Tibial artery (tissue), 4 donors: ENCODE results near the gene NFATC3.

Experiments used
- DNase-seq, 2 donors: peaks; one replicate each; pipeline ENCODE4 v3.0.0-alpha.2; 2019
- H3K27ac ChIP-seq, 2 donors: fragments of 200-600 bp; sonication (generic) in 1 of 2; 1 replicate in 1 of 2; 2 replicates in 1 of 2; pipeline ENCODE4 v1.5.1; 2018 to 2019; ENCODE audit warnings: mild to moderate bottlenecking in 1 of 2
- H3K27me3 ChIP-seq, 2 donors: fragments of 200-600 bp; sonication (generic) in 1 of 2; one replicate each; pipeline versions ENCODE4 v1.5.1 to v1.6.0; 2016 to 2019
- H3K36me3 ChIP-seq, 3 donors: fragments of 200-600 bp; sonication (generic) in 2 of 3; one replicate each; pipeline ENCODE4 v1.5.1; 2016 to 2019; ENCODE audit warnings: mild to moderate bottlenecking in 2 of 3
- H3K4me1 ChIP-seq, 4 donors: fragments of 200-600 bp; sonication (generic) in 2 of 4; 1 replicate in 3 of 4; 2 replicates in 1 of 4; pipeline ENCODE4 v1.5.1; 2016 to 2019
- H3K4me3 ChIP-seq, 2 donors: fragments of 200-600 bp; sonication (generic) in 1 of 2; 1 replicate in 1 of 2; 2 replicates in 1 of 2; pipeline ENCODE4 v1.5.1; 2018 to 2019; ENCODE audit warnings: mild to moderate bottlenecking in 2 of 2
- H3K9me3 ChIP-seq, 3 donors: fragments of 200-600 bp; sonication (generic) in 1 of 3; one replicate each; pipeline ENCODE4 v1.5.1; 2016 to 2019
- CTCF ChIP-seq, 2 experiments: fragments of 200-600 bp in 1 of 2; fragments of 450-650 bp in 1 of 2; IDR thresholded peaks; one replicate each; pipeline ENCODE4 v1.5.1; 2017 to 2019; ENCODE audit warnings: antibody characterized with exemption in 2 of 2, mild to moderate bottlenecking in 1 of 2, moderate library complexity in 1 of 2
- intact Hi-C: fragments of 100-400 bp; cut with DNase I; formaldehyde crosslinking; loops from one replicate; pipeline ENCODE4 v1.15.0; 2023; ENCODE audit warnings: low total_unique reads

The NFATC3 gene

GRCh38 chr16:68206245-68206644, 121.1 kb downstream of the NFATC3 start:
- Histone ChIP-seq H3K9me3 (no peaks in the 10 kb centered on the region), H3K27ac (no peak overlapping the region), H3K27me3 (no peaks in the 10 kb centered on the region), H3K36me3 (no peaks in the 10 kb centered on the region), H3K4me3 (no peak overlapping the region), H3K4me1 (no peaks in the 10 kb centered on the region)
- no peak for DNase-seq
- intact Hi-C loops, result no loop called here
- no peak for TF ChIP-seq CTCF (IDR thresholded peaks at IDR 0.05)

GRCh38 chr16:68214726-68215125, 129.6 kb downstream of the NFATC3 start:
- Histone ChIP-seq H3K4me3 (no peak overlapping the region), H3K9me3 (no peaks in the 10 kb centered on the region), H3K4me1 (no peaks in the 10 kb centered on the region), H3K36me3 (peaks cover 0 to 11% (median 0%) of the 10 kb centered on the region in 3 donors), H3K27me3 (no peaks in the 10 kb centered on the region), H3K27ac (no peak overlapping the region)
- no peak for DNase-seq
- no peak for TF ChIP-seq CTCF (IDR thresholded peaks at IDR 0.05)
- intact Hi-C loops, result no loop called here

GRCh38 chr16:68215302-68215701, 130.1 kb downstream of the NFATC3 start:
- Histone ChIP-seq H3K36me3 (peaks cover 0 to 11% (median 0%) of the 10 kb centered on the region in 3 donors), H3K9me3 (no peaks in the 10 kb centered on the region), H3K4me3 (no peak overlapping the region), H3K27ac (no peak overlapping the region), H3K4me1 (no peaks in the 10 kb centered on the region), H3K27me3 (no peaks in the 10 kb centered on the region)
- no peak for DNase-seq
- intact Hi-C loops, result no loop called here
- no peak for TF ChIP-seq CTCF (IDR thresholded peaks at IDR 0.05)

- Histone ChIP-seq H3K27ac (no peak overlapping the region), H3K36me3 (peaks cover 0 to 14% (median 2%) of the 10 kb centered on the region in 3 donors), H3K4me3 (no peak overlapping the region), H3K9me3 (no peaks in the 10 kb centered on the region), H3K4me1 (no peaks in the 10 kb centered on the region), H3K27me3 (no peaks in the 10 kb centered on the region)
- intact Hi-C loops, result no loop called here
- DNase-seq, result no peak
- TF ChIP-seq CTCF (IDR thresholded peaks at IDR 0.05), result no peak
Measured at GRCh38 chr16:68216240-68216639, 131.1 kb downstream of the NFATC3 start.

- no peaks in the 10 kb centered on the region for H3K4me1 ChIP-seq
- H3K9me3 ChIP-seq, result no peaks in the 10 kb centered on the region
- no peak overlapping the region for H3K4me3 ChIP-seq
- intact Hi-C loops, result no loop called here
- no peaks in the 10 kb centered on the region for H3K27me3 ChIP-seq
- H3K27ac ChIP-seq, result no peak overlapping the region
- no peak for DNase-seq
- H3K36me3 ChIP-seq, result peaks cover 0 to 15% (median 6%) of the 10 kb centered on the region in 3 donors
- no peak for TF ChIP-seq CTCF (IDR thresholded peaks at IDR 0.05)
Measured at GRCh38 chr16:68217506-68217905, 132.3 kb downstream of the NFATC3 start.

GRCh38 chr16:68219725-68220351, 134.7 kb downstream of the NFATC3 start:
- intact Hi-C loops, result no loop called here
- no peak for TF ChIP-seq CTCF (IDR thresholded peaks at IDR 0.05)
- no peaks in the 10 kb centered on the region for H3K9me3 ChIP-seq
- H3K27ac ChIP-seq, result no peak overlapping the region
- no peaks in the 10 kb centered on the region for H3K4me1 ChIP-seq
- no peak for DNase-seq
- H3K36me3 ChIP-seq, result peaks cover 0 to 17% (median 6%) of the 10 kb centered on the region in 3 donors
- H3K4me3 ChIP-seq, result no peak overlapping the region
- H3K27me3 ChIP-seq, result no peaks in the 10 kb centered on the region
